ENCODE measurements around the gene HINT1. TPM values are rescaled to one million over a fixed set of nuclear protein-coding genes. Genes with fewer than 3 reads are reported as not detected.

The HINT1 gene
- total RNA-seq, 1 donor from 2014 or later: 344 TPM

DNA sequence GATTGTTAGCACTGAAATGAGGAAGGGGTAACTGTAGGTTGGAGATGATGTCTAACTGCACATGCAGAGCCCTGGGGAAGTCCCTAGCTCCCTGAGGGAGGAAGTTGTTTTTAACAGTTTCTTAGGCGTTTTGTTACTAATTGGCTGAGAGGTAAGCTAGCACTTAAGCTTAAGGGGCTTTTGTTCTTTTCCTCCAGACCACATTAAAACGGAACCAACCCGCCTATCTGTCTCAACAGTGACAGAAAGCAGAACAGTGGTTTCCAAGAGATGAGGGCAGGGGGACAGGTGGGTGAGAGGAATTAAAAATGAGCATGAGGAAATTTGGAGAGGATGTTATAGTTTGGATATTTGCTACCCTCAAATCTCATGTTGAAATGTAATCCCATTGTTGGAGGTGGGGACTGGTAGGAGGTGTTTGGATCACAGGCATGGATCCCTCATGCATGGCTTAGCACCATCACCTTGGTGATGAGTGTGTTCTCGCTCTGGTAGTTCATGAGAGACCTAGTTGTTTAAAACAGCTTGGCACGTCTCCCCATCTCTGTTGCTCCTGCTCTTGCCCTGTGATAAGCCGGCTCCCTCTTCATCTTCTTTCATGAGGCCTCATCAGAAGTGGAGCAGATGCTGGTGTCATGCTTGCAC is 44.6 kb upstream of the HINT1 start:
- no peaks in the 10 kb centered on the region for H3K36me3 ChIP-seq (ENCODE audit: control insufficient read depth, insufficient read depth, low read length)
- no peak for TF ChIP-seq CTCF (IDR thresholded peaks at IDR 0.05; ENCODE audit: insufficient read depth, low read length, severe bottlenecking)
- DNase-seq (ENCODE audit: low read depth): no peak
- H3K27me3 ChIP-seq (ENCODE audit: control insufficient read depth, insufficient read depth, low read length): no peaks in the 10 kb centered on the region
- no peak overlapping the region for H3K4me3 ChIP-seq (ENCODE audit: low read depth, low read length)
- peak; percentile 62 for FAIRE-seq

DNA sequence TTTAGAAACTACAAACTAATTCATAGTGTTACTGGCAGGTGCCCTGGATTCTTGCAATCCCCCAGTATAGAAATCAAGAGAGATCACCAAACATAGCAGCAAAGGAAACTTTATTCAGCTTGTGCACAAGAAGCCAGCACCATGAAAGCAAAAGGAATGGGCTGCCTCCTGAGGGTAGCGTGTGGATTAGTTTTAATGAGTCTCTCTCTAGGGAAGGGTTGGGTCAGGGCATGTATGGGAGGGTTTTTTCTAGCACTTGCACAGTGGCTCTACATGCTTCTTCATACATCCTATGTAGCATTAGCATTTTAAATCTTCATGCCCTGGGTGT is 44.1 kb upstream of the HINT1 start:
- H3K36me3 ChIP-seq (ENCODE audit: control insufficient read depth, insufficient read depth, low read length): no peaks in the 10 kb centered on the region
- no peaks in the 10 kb centered on the region for H3K27me3 ChIP-seq (ENCODE audit: control insufficient read depth, insufficient read depth, low read length)
- H3K4me3 ChIP-seq (ENCODE audit: low read depth, low read length): no peak overlapping the region
- no peak for DNase-seq (ENCODE audit: low read depth)
- TF ChIP-seq CTCF (IDR thresholded peaks at IDR 0.05; ENCODE audit: insufficient read depth, low read length, severe bottlenecking): no peak
- no peak for FAIRE-seq

- no peak for TF ChIP-seq CTCF (IDR thresholded peaks at IDR 0.05; ENCODE audit: insufficient read depth, low read length, severe bottlenecking)
- FAIRE-seq: no peak
- Histone ChIP-seq H3K27me3 (ENCODE audit: control insufficient read depth, insufficient read depth, low read length) (no peaks in the 10 kb centered on the region), H3K36me3 (ENCODE audit: control insufficient read depth, insufficient read depth, low read length) (no peaks in the 10 kb centered on the region), H3K4me3 (ENCODE audit: low read depth, low read length) (no peak overlapping the region)
- DNase-seq (ENCODE audit: low read depth): no peak
Measured at GRCh38 chr5:131206772-131207171, 41.7 kb upstream of the HINT1 start.

DNA sequence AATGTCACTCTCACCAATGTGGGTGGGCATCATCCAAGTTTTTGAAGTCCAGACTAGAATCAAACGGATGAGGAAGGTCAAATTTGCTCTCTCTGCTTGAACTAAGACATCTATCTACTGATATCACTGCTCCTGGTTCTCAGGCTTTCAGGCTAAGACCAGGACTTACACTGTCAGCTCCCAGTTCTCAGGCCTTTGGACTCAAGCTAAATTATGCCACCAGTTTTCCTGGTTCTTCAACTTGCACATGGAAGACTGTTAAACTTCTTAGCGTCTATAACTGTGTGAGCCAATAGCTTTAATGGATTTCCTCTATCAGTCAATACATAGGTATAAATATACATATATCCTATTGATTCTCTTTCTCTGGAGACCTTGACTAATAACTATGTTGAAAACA is 41.0 kb upstream of the HINT1 start:
- no peaks in the 10 kb centered on the region for H3K27me3 ChIP-seq (ENCODE audit: control insufficient read depth, insufficient read depth, low read length)
- TF ChIP-seq CTCF (IDR thresholded peaks at IDR 0.05; ENCODE audit: insufficient read depth, low read length, severe bottlenecking): no peak
- H3K4me3 ChIP-seq (ENCODE audit: low read depth, low read length): no peak overlapping the region
- FAIRE-seq (no peak), DNase-seq (ENCODE audit: low read depth) (no peak)
- H3K36me3 ChIP-seq (ENCODE audit: control insufficient read depth, insufficient read depth, low read length): no peaks in the 10 kb centered on the region

GRCh38 chr5:131204964-131205363 is 39.9 kb upstream of the HINT1 start:
- no peak overlapping the region for H3K4me3 ChIP-seq (ENCODE audit: low read depth, low read length)
- H3K27me3 ChIP-seq (ENCODE audit: control insufficient read depth, insufficient read depth, low read length): no peaks in the 10 kb centered on the region
- TF ChIP-seq CTCF (IDR thresholded peaks at IDR 0.05; ENCODE audit: insufficient read depth, low read length, severe bottlenecking): no peak
- no peaks in the 10 kb centered on the region for H3K36me3 ChIP-seq (ENCODE audit: control insufficient read depth, insufficient read depth, low read length)
- FAIRE-seq (no peak), DNase-seq (ENCODE audit: low read depth) (no peak)

DNA sequence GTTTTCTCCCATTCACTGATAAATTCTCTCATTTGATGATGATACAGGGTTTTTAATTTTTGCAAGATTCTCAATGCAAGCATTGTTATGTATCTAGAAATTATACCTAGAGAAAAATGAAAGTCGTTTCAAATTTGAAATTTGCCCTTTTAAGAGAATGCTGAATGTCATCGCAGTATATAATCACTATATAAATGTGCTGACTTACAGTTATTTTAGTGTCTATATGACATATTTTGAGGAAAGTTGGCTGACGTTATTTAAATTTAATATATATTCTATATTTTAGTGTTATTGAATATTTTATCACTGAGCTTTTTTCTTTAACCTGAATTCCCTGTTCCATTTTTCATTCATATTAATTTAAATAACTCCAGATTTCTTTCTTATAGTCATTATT is 35.5 kb upstream of the HINT1 start:
- DNase-seq (ENCODE audit: low read depth) (no peak), FAIRE-seq (no peak)
- H3K4me3 ChIP-seq (ENCODE audit: low read depth, low read length): no peak overlapping the region
- H3K36me3 ChIP-seq (ENCODE audit: control insufficient read depth, insufficient read depth, low read length): no peaks in the 10 kb centered on the region
- H3K27me3 ChIP-seq (ENCODE audit: control insufficient read depth, insufficient read depth, low read length): no peaks in the 10 kb centered on the region
- TF ChIP-seq CTCF (IDR thresholded peaks at IDR 0.05; ENCODE audit: insufficient read depth, low read length, severe bottlenecking): no peak

Measured in bronchial epithelial cell (primary cell).